ENCODE data around the gene FBXO42. TPM values are rescaled to one million over a fixed set of nuclear protein-coding genes. Genes with fewer than 3 reads are reported as not detected.
A peak's percentile ranks its signal among the peaks of the same experiment; 100 is the strongest.

Gene FBXO42
- total and polyA plus RNA-seq, 9 of the 15 experiments (the other 6 are each of a cell fraction or from before 2014, with no cell fraction given): 7.2 to 24.8 (median 17.4) TPM

GRCh38 chr1:16351994-16352841 lies at the start of gene FBXO42 (continued):
- TF ChIP-seq, protein P1, sequence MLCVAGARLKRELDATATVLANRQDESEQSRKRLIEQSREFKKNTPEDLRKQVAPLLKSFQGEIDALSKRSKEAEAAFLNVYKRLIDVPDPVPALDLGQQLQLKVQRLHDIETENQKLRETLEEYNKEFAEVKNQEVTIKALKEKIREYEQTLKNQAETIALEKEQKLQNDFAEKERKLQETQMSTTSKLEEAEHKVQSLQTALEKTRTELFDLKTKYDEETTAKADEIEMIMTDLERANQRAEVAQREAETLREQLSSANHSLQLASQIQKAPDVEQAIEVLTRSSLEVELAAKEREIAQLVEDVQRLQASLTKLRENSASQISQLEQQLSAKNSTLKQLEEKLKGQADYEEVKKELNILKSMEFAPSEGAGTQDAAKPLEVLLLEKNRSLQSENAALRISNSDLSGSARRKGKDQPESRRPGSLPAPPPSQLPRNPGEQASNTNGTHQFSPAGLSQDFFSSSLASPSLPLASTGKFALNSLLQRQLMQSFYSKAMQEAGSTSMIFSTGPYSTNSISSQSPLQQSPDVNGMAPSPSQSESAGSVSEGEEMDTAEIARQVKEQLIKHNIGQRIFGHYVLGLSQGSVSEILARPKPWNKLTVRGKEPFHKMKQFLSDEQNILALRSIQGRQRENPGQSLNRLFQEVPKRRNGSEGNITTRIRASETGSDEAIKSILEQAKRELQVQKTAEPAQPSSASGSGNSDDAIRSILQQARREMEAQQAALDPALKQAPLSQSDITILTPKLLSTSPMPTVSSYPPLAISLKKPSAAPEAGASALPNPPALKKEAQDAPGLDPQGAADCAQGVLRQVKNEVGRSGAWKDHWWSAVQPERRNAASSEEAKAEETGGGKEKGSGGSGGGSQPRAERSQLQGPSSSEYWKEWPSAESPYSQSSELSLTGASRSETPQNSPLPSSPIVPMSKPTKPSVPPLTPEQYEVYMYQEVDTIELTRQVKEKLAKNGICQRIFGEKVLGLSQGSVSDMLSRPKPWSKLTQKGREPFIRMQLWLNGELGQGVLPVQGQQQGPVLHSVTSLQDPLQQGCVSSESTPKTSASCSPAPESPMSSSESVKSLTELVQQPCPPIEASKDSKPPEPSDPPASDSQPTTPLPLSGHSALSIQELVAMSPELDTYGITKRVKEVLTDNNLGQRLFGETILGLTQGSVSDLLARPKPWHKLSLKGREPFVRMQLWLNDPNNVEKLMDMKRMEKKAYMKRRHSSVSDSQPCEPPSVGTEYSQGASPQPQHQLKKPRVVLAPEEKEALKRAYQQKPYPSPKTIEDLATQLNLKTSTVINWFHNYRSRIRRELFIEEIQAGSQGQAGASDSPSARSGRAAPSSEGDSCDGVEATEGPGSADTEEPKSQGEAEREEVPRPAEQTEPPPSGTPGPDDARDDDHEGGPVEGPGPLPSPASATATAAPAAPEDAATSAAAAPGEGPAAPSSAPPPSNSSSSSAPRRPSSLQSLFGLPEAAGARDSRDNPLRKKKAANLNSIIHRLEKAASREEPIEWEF (CRISPR knock-in tag; IDR thresholded peaks at IDR 0.05): no peak
- TF ChIP-seq CTCFL (IDR thresholded peaks at IDR 0.05; ENCODE audit: borderline replicate concordance, insufficient read depth, low read depth, low read length, poor library complexity, severe bottlenecking): peak; percentile 97
- TF ChIP-seq, protein P2, sequence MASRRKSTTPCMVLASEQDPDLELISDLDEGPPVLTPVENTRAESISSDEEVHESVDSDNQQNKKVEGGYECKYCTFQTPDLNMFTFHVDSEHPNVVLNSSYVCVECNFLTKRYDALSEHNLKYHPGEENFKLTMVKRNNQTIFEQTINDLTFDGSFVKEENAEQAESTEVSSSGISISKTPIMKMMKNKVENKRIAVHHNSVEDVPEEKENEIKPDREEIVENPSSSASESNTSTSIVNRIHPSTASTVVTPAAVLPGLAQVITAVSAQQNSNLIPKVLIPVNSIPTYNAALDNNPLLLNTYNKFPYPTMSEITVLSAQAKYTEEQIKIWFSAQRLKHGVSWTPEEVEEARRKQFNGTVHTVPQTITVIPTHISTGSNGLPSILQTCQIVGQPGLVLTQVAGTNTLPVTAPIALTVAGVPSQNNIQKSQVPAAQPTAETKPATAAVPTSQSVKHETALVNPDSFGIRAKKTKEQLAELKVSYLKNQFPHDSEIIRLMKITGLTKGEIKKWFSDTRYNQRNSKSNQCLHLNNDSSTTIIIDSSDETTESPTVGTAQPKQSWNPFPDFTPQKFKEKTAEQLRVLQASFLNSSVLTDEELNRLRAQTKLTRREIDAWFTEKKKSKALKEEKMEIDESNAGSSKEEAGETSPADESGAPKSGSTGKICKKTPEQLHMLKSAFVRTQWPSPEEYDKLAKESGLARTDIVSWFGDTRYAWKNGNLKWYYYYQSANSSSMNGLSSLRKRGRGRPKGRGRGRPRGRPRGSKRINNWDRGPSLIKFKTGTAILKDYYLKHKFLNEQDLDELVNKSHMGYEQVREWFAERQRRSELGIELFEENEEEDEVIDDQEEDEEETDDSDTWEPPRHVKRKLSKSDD (conservative IDR thresholded peaks at IDR 0.05; ENCODE audit: low read length): no peak
- TF ChIP-seq THRB (CRISPR knock-in tag; conservative IDR thresholded peaks at IDR 0.05): peak; percentile 60; the same call in 1 of the 2 replicates
- peak; percentile 69 for TF ChIP-seq HCFC1 (IDR thresholded peaks at IDR 0.05; ENCODE audit: low read depth, low read length)
- no peak; the same call in 1 of the 2 replicates for TF ChIP-seq GABPB2 (CRISPR knock-in tag; conservative IDR thresholded peaks at IDR 0.05)
- TF ChIP-seq TCF3 (CRISPR knock-in tag; IDR thresholded peaks at IDR 0.05): peak; percentile 0; the same call in 1 of the 2 replicates
- peak; percentile 87; the same call in 1 of the 2 replicates for TF ChIP-seq ILF3 (IDR thresholded peaks at IDR 0.05; ENCODE audit: borderline replicate concordance)
- no peak; the same call in 1 of the 2 replicates for TF ChIP-seq KDM2B (CRISPR knock-in tag; IDR thresholded peaks at IDR 0.05)
- TF ChIP-seq ILK (tag; IDR thresholded peaks at IDR 0.05; ENCODE audit: borderline replicate concordance, low read depth): no peak
- no peak for TF ChIP-seq ELF1 (tag; IDR thresholded peaks at IDR 0.05)
- TF ChIP-seq BMI1 (IDR thresholded peaks at IDR 0.05; ENCODE audit: low read length): no peak
- peak; percentile 15; the same call in 1 of the 2 replicates for TF ChIP-seq ZNF766 (CRISPR knock-in tag; conservative IDR thresholded peaks at IDR 0.05)

All from K562 (cell line).